HepG2 (cell line): Measurements from ENCODE around the gene SYNGR1. TPM values are rescaled to one million over a fixed set of nuclear protein-coding genes. Genes with fewer than 3 reads are reported as not detected.

ENCODE experiments used
- ATAC-seq: fragments of 200-7000 bp; cut with Tn5 transposase; 3 replicates; pipeline ENCODE4 v1.9.1; 2020; ENCODE audit warnings: mild to moderate bottlenecking, moderate library complexity
- BruUV-seq: library from RNA; stranded (reverse); fragments of 400-500 nt; replicated peaks from 2 replicates; lab custom pipeline; 2021; lab: Mats Ljungman, UMichigan
- CTCF ChIA-PET: fragments of 300-600 bp; formaldehyde crosslinking; extraction: SDS; loops from one replicate; lab custom pipeline; 2021; ENCODE audit warnings: low total read pairs, inconsistent platforms, low intra/inter-chr PET ratio; lab: Yijun Ruan, JAX
- POLR2A ChIA-PET: fragments of 350-600 bp; sonication (Branson Sonifier 250); formaldehyde crosslinking; loops from one replicate; lab custom pipeline; 2020; ENCODE audit warnings: antibody characterized with exemption, inconsistent platforms; lab: Yijun Ruan, JAX
- DNase-seq: peaks from one replicate; pipeline ENCODE4 v3.0.0-alpha.2; 2015; ENCODE audit warnings: low spot score
- FAIRE-seq: peaks from 3 replicates; lab custom pipeline; 2011; peaks lifted over from hg19 to GRCh38; lab: Jason Lieb, UNC
- H2AFZ ChIP-seq: one replicate; pipeline ENCODE4 v1.6.1; 2011; ENCODE audit warnings: low read length, inconsistent platforms
- H3K27ac ChIP-seq: fragments of 300-600 bp; 3 replicates; pipeline ENCODE4 v1.8.0; 2011; ENCODE audit warnings: mixed run types, mild to moderate bottlenecking, mixed read lengths, low read length, inconsistent platforms; ENCODE audit not compliant: insufficient read depth; ENCODE audit errors: extremely low read length
- H3K27me3 ChIP-seq, 2 experiments: fragments of 200-600 bp in 1 of 2; 2 replicates in 1 of 2; 3 replicates in 1 of 2; pipeline versions ENCODE4 v1.6.0 to v1.8.0; 2011; ENCODE audit warnings: low read length in 2 of 2, mild to moderate bottlenecking in 2 of 2, moderate library complexity in 2 of 2, inconsistent platforms in 1 of 2; ENCODE audit not compliant: insufficient read depth in 2 of 2, control insufficient read depth in 1 of 2
- H3K36me3 ChIP-seq, 2 experiments: fragments of 200-600 bp in 1 of 2; replicated peaks in 1 of 2; 2 replicates in 1 of 2; 3 replicates in 1 of 2; pipeline versions ENCODE4 v1.5.1 to v1.8.0; 2011; ENCODE audit warnings: low read length in 2 of 2, inconsistent platforms in 1 of 2; ENCODE audit not compliant: insufficient read depth in 2 of 2, control insufficient read depth in 1 of 2
- H3K4me1 ChIP-seq: 2 replicates; pipeline ENCODE4 v1.5.1; 2012; ENCODE audit warnings: low read length, inconsistent platforms; ENCODE audit not compliant: insufficient read depth
- H3K4me2 ChIP-seq: 2 replicates; pipeline ENCODE4 v1.6.0; 2011; ENCODE audit warnings: low read depth, low read length, inconsistent platforms
- H3K4me3 ChIP-seq, 3 experiments: fragments of 200-600 bp in 1 of 3; sonication (generic), shearing (Covaris generic) in 1 of 3; replicated peaks in 1 of 3; 2 replicates each; pipeline ENCODE4 v1.5.1; 2011 to 2016; ENCODE audit warnings: low read length in 3 of 3, inconsistent platforms in 2 of 3, low read depth in 2 of 3, mild to moderate bottlenecking in 2 of 3, control low read depth in 1 of 3, mixed read lengths in 1 of 3; ENCODE audit not compliant: insufficient read depth in 1 of 3
- H3K79me2 ChIP-seq: one replicate; pipeline ENCODE4 v1.6.1; 2011; ENCODE audit warnings: low read length, inconsistent platforms; ENCODE audit not compliant: insufficient read depth
- H3K9ac ChIP-seq: 2 replicates; pipeline ENCODE4 v1.6.0; 2011; ENCODE audit warnings: mild to moderate bottlenecking, low read depth, low read length, inconsistent platforms; ENCODE audit not compliant: insufficient read depth
- H3K9me3 ChIP-seq: 2 replicates; pipeline ENCODE4 v1.5.1; 2012; ENCODE audit warnings: mild to moderate bottlenecking, low read length
- H4K20me1 ChIP-seq: 2 replicates; pipeline ENCODE4 v1.6.0; 2011; ENCODE audit warnings: inconsistent platforms, mild to moderate bottlenecking, low read length, moderate library complexity; ENCODE audit not compliant: insufficient read depth
- FOXM1 ChIP-seq: sonication (generic); formaldehyde crosslinking; IDR thresholded peaks from 2 replicates; pipeline ENCODE4 v1.5.0; 2020; ENCODE audit warnings: missing genetic modification reagents
- JUNB ChIP-seq: sonication (generic); formaldehyde crosslinking; IDR thresholded peaks from 2 replicates; pipeline ENCODE4 v1.8.0; 2022; ENCODE audit warnings: missing genetic modification reagents, mild to moderate bottlenecking, borderline replicate concordance
- MAF1 ChIP-seq: sonication (generic); formaldehyde crosslinking; IDR thresholded peaks from 2 replicates; pipeline ENCODE4 v1.5.0; 2020; ENCODE audit warnings: missing genetic modification reagents, borderline replicate concordance
- MED8 ChIP-seq: sonication (generic); formaldehyde crosslinking; IDR thresholded peaks from 2 replicates; pipeline ENCODE4 v1.8.1; 2023; ENCODE audit warnings: mild to moderate bottlenecking, missing genetic modification reagents; ENCODE audit not compliant: insufficient replicate concordance
- MTF2 ChIP-seq: sonication (generic); formaldehyde crosslinking; IDR thresholded peaks from 2 replicates; pipeline ENCODE4 v1.5.0; 2020; ENCODE audit warnings: missing genetic modification reagents, borderline replicate concordance
- PHF8 ChIP-seq: sonication (generic); formaldehyde crosslinking; IDR thresholded peaks from 2 replicates; pipeline ENCODE4 v1.5.0; 2020; ENCODE audit warnings: missing genetic modification reagents
- PRMT3 ChIP-seq: sonication (generic); formaldehyde crosslinking; IDR thresholded peaks from 2 replicates; pipeline ENCODE4 v1.8.1; 2022; ENCODE audit warnings: low read depth, mild to moderate bottlenecking, moderate library complexity, missing genetic modification reagents, borderline replicate concordance
- RFX1 ChIP-seq: fragments of 450-650 bp; IDR thresholded peaks from 2 replicates; pipeline ENCODE4 v1.6.1; 2017
- SETDB1 ChIP-seq: sonication (generic); formaldehyde crosslinking; IDR thresholded peaks from 2 replicates; pipeline ENCODE4 v1.5.1; 2020; ENCODE audit warnings: missing genetic modification reagents, mild to moderate bottlenecking, borderline replicate concordance
- TARDBP ChIP-seq: sonication (generic); formaldehyde crosslinking; IDR thresholded peaks from 2 replicates; pipeline ENCODE4 v1.8.0; 2022; ENCODE audit warnings: mild to moderate bottlenecking, missing genetic modification reagents
- TOE1 ChIP-seq: sonication (generic); formaldehyde crosslinking; IDR thresholded peaks from 2 replicates; pipeline ENCODE4 v1.4.0; 2020; ENCODE audit warnings: mild to moderate bottlenecking, missing genetic modification reagents
- ZBTB34 ChIP-seq: sonication (generic); formaldehyde crosslinking; IDR thresholded peaks from 2 replicates; pipeline ENCODE4 v1.8.0; 2022; ENCODE audit warnings: mild to moderate bottlenecking, missing genetic modification reagents
- ZBTB42 ChIP-seq: sonication (generic); formaldehyde crosslinking; IDR thresholded peaks from 2 replicates; pipeline ENCODE4 v1.5.0; 2020; ENCODE audit warnings: mild to moderate bottlenecking, missing genetic modification reagents
- ZNF18 ChIP-seq: sonication (generic); formaldehyde crosslinking; IDR thresholded peaks from 2 replicates; pipeline ENCODE4 v1.8.0; 2022; ENCODE audit warnings: mild to moderate bottlenecking, missing genetic modification reagents; ENCODE audit not compliant: insufficient replicate concordance
- ZNF44 ChIP-seq: sonication (generic); formaldehyde crosslinking; IDR thresholded peaks from 2 replicates; pipeline ENCODE4 v1.5.1; 2020; ENCODE audit warnings: mild to moderate bottlenecking, missing genetic modification reagents
- WGBS: methylation state at CpG from one replicate; pipeline ENCODE4 v1.1.6; 2017; ENCODE audit warnings: low lambda C conversion rate; 5-methylcytosine and 5-hydroxymethylcytosine counted together
- in situ Hi-C: cut with HindIII; loops from 2 replicates; pipeline ENCODE4 v1.10.0; 2017; ENCODE audit warnings: low pct_unique_long_range_greater_than_20kb; ENCODE audit not compliant: extremely low pct_ligation_motif_present
- intact Hi-C: fragments of 100-400 bp; cut with micrococcal nuclease; formaldehyde crosslinking; loops from one replicate; pipeline ENCODE4 v1.10.0; 2022; ENCODE audit not compliant: unreplicated experiment
- polyA plus RNA-seq, 8 experiments: library from polyadenylated mRNA; depleted of rRNA in 3 of 8; stranded (reverse) in 7 of 8; unstranded in 1 of 8; fragments of >200 nt; fragmentation: Illumina TruSeq in 4 of 8; extraction: Trizol in 4 of 8; gene quantifications; 2 replicates each; pipeline versions ENCODE4 v1.2.1 to v1.2.3, GENCODE V29; 2011 to 2016; ENCODE audit warnings: low read depth in 4 of 8, missing spikeins in 1 of 8, mixed read lengths in 1 of 8; ENCODE audit not compliant: insufficient read depth in 1 of 8
- total RNA-seq, 5 experiments: library from RNA; depleted of rRNA; stranded (reverse); fragments of >200 nt; fragmentation: Illumina TruSeq; extraction: Trizol; gene quantifications; 2 replicates each; pipeline ENCODE4 v1.2.3, GENCODE V29; 2016; ENCODE audit warnings: low read depth in 1 of 5

Gene SYNGR1
- total and polyA plus RNA-seq, 2 of the 13 experiments (the other 11 are each of a cell fraction or from before 2014, with no cell fraction given): 0.27 to 2.7 TPM

- no peak for TF ChIP-seq PRMT3 (CRISPR knock-in tag)
- no peak for TF ChIP-seq ZNF18 (CRISPR knock-in tag)
- TF ChIP-seq MAF1: no peak
- TF ChIP-seq PHF8: no peak
- TF ChIP-seq RFX1: no peak
These were observed 47.0 kb downstream of the SYNGR1 start (continued) for GRCh38 chr22:39396797-39397195.

- no peaks in the 10 kb centered on the region for H3K9me3 ChIP-seq
- peaks cover 14% of the 10 kb centered on the region for H3K79me2 ChIP-seq
- no peak for DNase-seq
- H3K4me1 ChIP-seq: peaks cover 16% of the 10 kb centered on the region
- no peak overlapping the region for H3K9ac ChIP-seq
- BruUV-seq: no TSS peak
- no peak for TF ChIP-seq MTF2
- TF ChIP-seq ZNF44 (CRISPR knock-in tag): no peak
- no peak for TF ChIP-seq TARDBP (CRISPR knock-in tag)
- no peak for TF ChIP-seq ZBTB34
- no peak for TF ChIP-seq JUNB (CRISPR knock-in tag)
- no peak for TF ChIP-seq FOXM1 (CRISPR knock-in tag)
- no peak for TF ChIP-seq ZBTB42
- TF ChIP-seq SETDB1: no peak
- no peak for TF ChIP-seq MED8 (CRISPR knock-in tag)
- TF ChIP-seq TOE1 (CRISPR knock-in tag): no peak
- H2AFZ ChIP-seq: no peak overlapping the region
- peaks cover 0 to 5% of the 10 kb centered on the region in 2 experiments; a peak in 2 of 5 replicates for H3K36me3 ChIP-seq
- CTCF ChIA-PET: no interaction called here
- H3K4me2 ChIP-seq: peak overlapping the region; percentile 5; the same call in 1 of the 2 replicates
- ATAC-seq: no peak
- H3K4me3 ChIP-seq: no peak overlapping the region
- no peak overlapping the region for H3K27ac ChIP-seq
- no peaks in the 10 kb centered on the region for H4K20me1 ChIP-seq
- no peaks in the 10 kb centered on the region; a peak in 1 of 5 replicates for H3K27me3 ChIP-seq
- 72% methylated on average over 4 of the region's 4 CpGs for WGBS
- intact Hi-C loops: no loop called here
- POLR2A ChIA-PET: interaction anchor here (0.9 kb wide), 1 partner anchor 24 kb away, joined by 4 read pairs; no protein-coding TSS in a partner anchor
- FAIRE-seq: no peak
- in situ Hi-C loops: no loop called here
These were observed 51.5 kb downstream of the SYNGR1 start for GRCh38 chr22:39401301-39401631.
